HL-60 (cell line): ENCODE data around the gene BCL11B.

ENCODE experiments used
- DNase-seq, 2 experiments: peaks; one replicate each; pipeline ENCODE4 v3.0.0-alpha.2; 2010 to 2020; ENCODE audit warnings: low read depth in 1 of 2, low spot score in 1 of 2
- H3K27ac ChIP-seq: fragments of 250-450 bp; sonication (Bioruptor Pico); replicated peaks from 2 replicates; pipeline ENCODE4 v1.5.1; 2020; ENCODE audit warnings: mild to moderate bottlenecking, moderate library complexity
- H3K27me3 ChIP-seq: fragments of 250-450 bp; sonication (Bioruptor Pico); 2 replicates; pipeline ENCODE4 v1.5.1; 2021; ENCODE audit warnings: mild to moderate bottlenecking, moderate library complexity; ENCODE audit not compliant: insufficient read depth, poor library complexity, severe bottlenecking
- H3K4me3 ChIP-seq: replicated peaks from 2 replicates; pipeline ENCODE4 v1.5.1; 2011; ENCODE audit warnings: mild to moderate bottlenecking, control low read depth, low read length; ENCODE audit not compliant: insufficient read depth
- GABPA ChIP-seq: IDR thresholded peaks from 2 replicates; pipeline ENCODE4 v1.6.1; 2012; ENCODE audit warnings: low read depth
- POLR2AphosphoS5 ChIP-seq: IDR thresholded peaks from 2 replicates; pipeline ENCODE4 v1.6.1; 2012; ENCODE audit warnings: low read depth
- SPI1 ChIP-seq: IDR thresholded peaks from 2 replicates; pipeline ENCODE4 v1.6.1; 2012; ENCODE audit warnings: low read depth, mild to moderate bottlenecking, borderline replicate concordance
- TF ChIP-seq, protein P1 (sequence below): IDR thresholded peaks from one replicate; pipeline ENCODE4 v1.5.1; 2011; ENCODE audit warnings: low read length, control low read depth, inconsistent platforms; ENCODE audit not compliant: insufficient read depth
- TF ChIP-seq, protein P2 (sequence below): IDR thresholded peaks from 2 replicates; pipeline ENCODE4 v1.6.1; 2012; ENCODE audit warnings: low read depth; ENCODE audit not compliant: insufficient replicate concordance

The BCL11B gene

DNA sequence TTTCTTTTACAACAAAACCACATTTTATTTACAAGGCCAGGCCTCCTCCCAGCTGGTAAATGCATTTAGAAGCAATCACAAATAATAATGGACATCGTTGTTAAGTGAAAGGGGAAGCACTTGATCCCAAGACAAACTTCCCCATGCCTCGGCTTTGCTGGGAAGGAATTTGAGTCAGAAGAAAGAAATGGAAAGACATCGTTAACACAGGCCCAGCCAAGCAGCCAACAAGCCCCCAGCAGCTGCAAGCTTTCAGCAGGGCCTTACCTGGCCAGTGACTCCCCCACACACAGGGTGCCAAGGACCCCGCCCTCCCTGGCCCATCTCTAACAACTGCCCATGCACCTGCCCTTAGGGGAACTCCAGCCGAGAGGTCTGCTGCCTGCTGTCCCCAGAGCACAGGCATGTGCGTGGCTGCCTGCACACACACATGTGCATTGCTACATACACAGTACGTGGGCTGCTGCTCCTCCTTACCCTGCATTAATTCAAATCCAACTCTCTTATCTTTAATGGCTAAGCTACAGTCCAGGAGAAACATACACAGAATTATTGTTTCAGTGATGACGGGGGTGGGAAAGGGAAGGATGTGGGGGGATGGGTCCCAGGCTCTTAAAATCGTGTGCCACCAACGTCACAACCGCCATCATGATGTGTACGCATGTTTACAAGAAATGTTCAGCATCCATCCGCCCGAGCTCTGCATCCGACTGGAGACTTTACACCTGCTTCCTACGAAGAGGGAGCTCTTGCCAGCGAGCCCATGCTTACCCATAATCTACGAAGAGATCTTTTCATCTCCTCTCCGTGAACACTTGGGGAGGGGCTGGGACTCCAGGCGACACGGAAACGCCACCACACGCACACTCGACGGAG is 9.8 kb downstream of the BCL11B start:
- DNase-seq: no peak
- Histone ChIP-seq H3K27ac (no peak overlapping the region), H3K27me3 (peaks cover 56% of the 10 kb centered on the region), H3K4me3 (no peak overlapping the region)
- TF ChIP-seq GABPA: no peak
- TF ChIP-seq, protein P1, sequence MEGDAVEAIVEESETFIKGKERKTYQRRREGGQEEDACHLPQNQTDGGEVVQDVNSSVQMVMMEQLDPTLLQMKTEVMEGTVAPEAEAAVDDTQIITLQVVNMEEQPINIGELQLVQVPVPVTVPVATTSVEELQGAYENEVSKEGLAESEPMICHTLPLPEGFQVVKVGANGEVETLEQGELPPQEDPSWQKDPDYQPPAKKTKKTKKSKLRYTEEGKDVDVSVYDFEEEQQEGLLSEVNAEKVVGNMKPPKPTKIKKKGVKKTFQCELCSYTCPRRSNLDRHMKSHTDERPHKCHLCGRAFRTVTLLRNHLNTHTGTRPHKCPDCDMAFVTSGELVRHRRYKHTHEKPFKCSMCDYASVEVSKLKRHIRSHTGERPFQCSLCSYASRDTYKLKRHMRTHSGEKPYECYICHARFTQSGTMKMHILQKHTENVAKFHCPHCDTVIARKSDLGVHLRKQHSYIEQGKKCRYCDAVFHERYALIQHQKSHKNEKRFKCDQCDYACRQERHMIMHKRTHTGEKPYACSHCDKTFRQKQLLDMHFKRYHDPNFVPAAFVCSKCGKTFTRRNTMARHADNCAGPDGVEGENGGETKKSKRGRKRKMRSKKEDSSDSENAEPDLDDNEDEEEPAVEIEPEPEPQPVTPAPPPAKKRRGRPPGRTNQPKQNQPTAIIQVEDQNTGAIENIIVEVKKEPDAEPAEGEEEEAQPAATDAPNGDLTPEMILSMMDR: no peak
- TF ChIP-seq, protein P2, sequence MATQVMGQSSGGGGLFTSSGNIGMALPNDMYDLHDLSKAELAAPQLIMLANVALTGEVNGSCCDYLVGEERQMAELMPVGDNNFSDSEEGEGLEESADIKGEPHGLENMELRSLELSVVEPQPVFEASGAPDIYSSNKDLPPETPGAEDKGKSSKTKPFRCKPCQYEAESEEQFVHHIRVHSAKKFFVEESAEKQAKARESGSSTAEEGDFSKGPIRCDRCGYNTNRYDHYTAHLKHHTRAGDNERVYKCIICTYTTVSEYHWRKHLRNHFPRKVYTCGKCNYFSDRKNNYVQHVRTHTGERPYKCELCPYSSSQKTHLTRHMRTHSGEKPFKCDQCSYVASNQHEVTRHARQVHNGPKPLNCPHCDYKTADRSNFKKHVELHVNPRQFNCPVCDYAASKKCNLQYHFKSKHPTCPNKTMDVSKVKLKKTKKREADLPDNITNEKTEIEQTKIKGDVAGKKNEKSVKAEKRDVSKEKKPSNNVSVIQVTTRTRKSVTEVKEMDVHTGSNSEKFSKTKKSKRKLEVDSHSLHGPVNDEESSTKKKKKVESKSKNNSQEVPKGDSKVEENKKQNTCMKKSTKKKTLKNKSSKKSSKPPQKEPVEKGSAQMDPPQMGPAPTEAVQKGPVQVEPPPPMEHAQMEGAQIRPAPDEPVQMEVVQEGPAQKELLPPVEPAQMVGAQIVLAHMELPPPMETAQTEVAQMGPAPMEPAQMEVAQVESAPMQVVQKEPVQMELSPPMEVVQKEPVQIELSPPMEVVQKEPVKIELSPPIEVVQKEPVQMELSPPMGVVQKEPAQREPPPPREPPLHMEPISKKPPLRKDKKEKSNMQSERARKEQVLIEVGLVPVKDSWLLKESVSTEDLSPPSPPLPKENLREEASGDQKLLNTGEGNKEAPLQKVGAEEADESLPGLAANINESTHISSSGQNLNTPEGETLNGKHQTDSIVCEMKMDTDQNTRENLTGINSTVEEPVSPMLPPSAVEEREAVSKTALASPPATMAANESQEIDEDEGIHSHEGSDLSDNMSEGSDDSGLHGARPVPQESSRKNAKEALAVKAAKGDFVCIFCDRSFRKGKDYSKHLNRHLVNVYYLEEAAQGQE: no peak
- no peak for TF ChIP-seq SPI1
- no peak for TF ChIP-seq POLR2AphosphoS5

DNA sequence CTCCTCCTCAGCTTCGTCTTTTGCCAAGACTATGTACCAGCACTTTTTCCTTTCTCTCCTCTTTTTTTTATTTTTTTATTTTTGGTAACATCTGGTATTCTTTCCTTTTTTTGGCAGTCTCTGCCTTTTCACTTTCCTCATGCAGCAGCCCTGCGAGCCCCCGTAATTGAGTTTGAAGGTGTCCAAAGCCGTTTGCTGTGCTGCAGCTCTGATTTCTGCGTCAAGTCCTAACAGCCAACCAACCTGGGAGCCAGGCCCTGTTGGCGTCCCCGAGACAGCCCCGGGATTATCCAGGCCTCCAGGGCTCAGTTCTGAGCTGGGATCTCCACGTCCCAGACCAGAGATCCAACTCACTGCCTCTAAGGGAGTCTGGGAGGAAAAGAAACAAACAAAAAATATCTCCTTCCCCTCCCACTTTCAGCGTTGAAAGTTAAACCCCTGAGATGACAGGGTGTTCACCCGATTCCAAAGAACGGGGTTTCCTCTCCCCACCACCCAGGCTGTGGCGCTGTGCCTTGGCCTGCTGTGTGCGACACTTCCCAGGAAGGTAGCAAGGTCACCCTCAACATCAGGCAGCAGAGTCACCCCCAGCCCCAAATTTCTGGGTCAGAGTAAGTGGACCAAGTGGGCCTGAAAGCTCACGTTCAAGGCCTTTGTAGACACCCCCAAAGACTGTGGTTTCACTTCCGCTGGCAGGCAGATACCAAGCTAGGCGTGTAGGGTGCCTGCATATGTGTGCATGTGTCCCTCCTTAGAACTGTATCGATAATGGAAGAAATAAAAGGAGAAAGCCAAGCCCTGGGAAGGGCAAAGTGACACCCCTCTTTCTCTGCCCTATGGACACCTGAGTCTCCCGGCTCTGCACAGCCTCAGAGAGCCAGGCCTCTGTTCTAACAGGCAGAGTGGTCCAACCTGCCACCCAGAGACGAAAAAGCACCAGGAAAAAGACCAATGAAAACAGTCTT is 11.1 kb downstream of the BCL11B start:
- H3K27me3 ChIP-seq: peaks cover 46% of the 10 kb centered on the region
- H3K27ac ChIP-seq: no peak overlapping the region
- TF ChIP-seq GABPA: no peak
- TF ChIP-seq, protein P2: no peak
- TF ChIP-seq, protein P1: no peak
- H3K4me3 ChIP-seq: no peak overlapping the region
- no peak for DNase-seq

DNA sequence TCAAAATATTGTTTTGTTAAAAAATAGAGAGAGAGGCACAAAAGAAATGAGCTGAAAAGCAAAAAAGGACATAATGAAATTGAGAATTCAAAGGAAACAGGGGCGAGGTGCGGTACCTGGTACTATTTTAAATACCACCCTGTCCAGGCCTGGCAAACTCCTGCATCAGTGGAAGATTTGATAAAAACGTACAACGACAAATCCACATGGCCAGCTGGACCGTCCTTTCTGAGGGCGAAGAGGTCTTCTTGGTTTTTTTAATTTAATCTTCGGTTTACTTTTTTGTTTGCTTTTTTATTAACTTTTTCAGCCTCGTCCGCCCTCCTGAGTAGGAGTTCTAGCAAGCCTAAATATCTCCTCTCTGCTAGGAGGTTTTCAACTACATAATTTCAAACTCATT is 11.9 kb downstream of the BCL11B start:
- H3K27me3 ChIP-seq: peaks cover 41% of the 10 kb centered on the region
- DNase-seq: no peak
- H3K27ac ChIP-seq: no peak overlapping the region
- H3K4me3 ChIP-seq: no peak overlapping the region
- TF ChIP-seq, protein P1: no peak
- TF ChIP-seq, protein P2: no peak
- TF ChIP-seq SPI1: no peak
- TF ChIP-seq GABPA: no peak
- TF ChIP-seq POLR2AphosphoS5: no peak
